ENCODE results near the gene DLG2.
"Not testable (repeated sequence)": the region's sequence is repeated elsewhere in the genome, so short reads cannot be mapped to it uniquely, and the experiment has no call there.

Gene DLG2

GRCh38 chr11:85431319-85431718 lies 195.8 kb downstream of the DLG2 start:
- FAIRE-seq, result no peak

- no peak for FAIRE-seq
These were observed 203.3 kb downstream of the DLG2 start for GRCh38 chr11:85423794-85424193.

- FAIRE-seq, result no peak
These were observed 203.8 kb downstream of the DLG2 start for GRCh38 chr11:85423316-85423715.

- FAIRE-seq, result no peak
These were observed 213.0 kb downstream of the DLG2 start for GRCh38 chr11:85414175-85414574.

DNA sequence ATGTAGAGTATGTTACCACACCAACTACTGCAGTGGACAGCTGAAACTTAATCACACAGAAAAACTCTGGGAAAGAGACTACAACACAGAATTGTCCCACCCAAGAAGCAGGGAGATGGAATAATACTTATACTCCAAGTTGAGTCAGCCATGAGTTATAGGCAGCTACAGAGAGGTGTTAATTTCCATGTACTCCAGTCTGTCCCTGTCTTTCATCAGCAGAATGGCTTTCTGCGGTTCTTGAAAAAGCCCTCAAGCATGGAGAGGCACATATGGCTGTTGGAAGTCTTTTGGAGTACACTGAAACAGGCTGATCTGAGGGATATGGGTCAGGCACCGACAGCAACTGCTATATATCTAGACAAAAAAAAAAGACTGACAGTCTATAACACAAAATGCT lies 219.5 kb downstream of the DLG2 start:
- no peak for FAIRE-seq

- FAIRE-seq, result no peak
These were observed 220.3 kb downstream of the DLG2 start for GRCh38 chr11:85406841-85407240.

DNA sequence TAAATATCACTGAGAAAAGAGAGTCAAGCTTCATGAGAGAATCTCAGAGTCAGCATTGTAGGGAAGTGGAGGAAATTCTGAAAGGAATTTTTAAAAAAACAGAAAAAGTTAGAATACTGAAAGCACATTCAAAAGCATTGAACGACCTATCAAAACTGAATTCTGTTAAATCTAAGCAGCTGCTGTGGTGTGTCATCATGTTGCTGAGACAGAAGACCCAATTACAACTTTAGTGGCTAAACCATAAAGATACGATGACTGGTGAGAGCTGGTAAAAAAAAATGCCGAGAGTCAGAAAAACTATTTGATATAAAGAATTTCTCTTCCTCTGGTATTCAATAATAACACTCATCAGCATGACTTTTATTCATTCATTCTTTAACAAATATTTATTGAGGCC lies 220.8 kb downstream of the DLG2 start:
- FAIRE-seq, result no peak

GRCh38 chr11:85395515-85396055 lies 231.6 kb downstream of the DLG2 start:
- not testable (repeated sequence) for FAIRE-seq

GRCh38 chr11:85394283-85394682 lies 232.9 kb downstream of the DLG2 start:
- no peak for FAIRE-seq

DNA sequence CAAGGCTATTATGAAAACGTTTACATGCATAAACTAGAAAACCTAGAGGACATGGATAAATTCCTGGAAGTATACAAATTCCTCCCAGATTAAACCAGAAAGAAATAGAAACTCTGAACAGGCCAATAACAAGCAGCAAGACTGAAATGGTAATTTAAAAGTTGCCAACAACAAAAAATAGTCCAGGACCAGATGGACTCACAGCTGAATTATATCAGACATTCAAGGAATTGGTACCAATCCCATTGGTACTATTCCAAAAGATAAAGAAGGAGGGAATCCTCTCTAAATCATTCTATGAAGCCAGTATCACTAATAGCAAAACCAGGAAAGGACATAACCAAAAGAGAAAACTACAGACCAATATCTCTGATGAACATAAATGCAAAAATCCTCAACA lies 236.0 kb downstream of the DLG2 start:
- no peak for FAIRE-seq

GRCh38 chr11:85385547-85385946 lies 241.6 kb downstream of the DLG2 start:
- FAIRE-seq, result no peak

DNA sequence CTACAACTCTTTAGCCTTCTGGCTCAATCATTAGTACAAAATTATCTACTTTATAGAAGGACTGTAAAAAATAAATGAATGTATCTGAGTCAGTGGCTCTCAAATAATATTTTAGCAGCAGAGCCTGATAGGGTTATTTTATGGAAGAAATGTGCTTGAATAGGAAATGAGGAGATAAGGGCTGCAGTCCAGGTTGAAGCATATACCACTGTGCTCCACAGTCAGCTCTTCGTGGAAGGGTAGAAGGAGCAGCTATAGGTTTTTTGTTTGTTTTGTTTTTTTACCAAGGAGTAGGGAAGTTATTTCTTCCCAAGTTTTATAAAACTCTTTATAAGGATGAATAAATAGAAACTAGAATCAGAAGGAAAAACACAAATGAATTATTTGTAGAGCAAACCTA lies 242.0 kb downstream of the DLG2 start:
- no peak for FAIRE-seq

GRCh38 chr11:85379066-85379465 lies 248.1 kb downstream of the DLG2 start:
- no peak for FAIRE-seq

- no peak for FAIRE-seq
These were observed 249.2 kb downstream of the DLG2 start for GRCh38 chr11:85377901-85378300.

- no peak for FAIRE-seq
These were observed 267.3 kb downstream of the DLG2 start for GRCh38 chr11:85359859-85360258.

DNA sequence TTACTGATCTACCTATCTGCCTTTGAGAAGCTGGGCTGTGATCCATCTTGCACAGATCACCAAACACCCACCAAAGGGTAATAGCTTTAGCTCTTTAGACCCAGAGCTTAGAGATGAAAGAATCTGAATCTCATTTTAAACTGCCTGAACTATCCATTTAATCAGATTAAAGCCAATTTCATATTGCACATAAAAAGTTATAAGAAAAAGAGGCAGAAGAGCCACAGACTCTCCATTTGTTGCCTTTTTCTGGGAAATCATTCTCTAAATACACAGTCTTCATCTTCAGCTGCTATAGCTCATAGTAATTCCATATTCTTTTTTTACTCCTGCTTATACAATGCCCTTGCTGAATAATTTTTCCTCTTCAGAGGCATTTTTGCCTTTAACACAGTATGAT lies 271.2 kb downstream of the DLG2 start:
- FAIRE-seq, result no peak

DNA sequence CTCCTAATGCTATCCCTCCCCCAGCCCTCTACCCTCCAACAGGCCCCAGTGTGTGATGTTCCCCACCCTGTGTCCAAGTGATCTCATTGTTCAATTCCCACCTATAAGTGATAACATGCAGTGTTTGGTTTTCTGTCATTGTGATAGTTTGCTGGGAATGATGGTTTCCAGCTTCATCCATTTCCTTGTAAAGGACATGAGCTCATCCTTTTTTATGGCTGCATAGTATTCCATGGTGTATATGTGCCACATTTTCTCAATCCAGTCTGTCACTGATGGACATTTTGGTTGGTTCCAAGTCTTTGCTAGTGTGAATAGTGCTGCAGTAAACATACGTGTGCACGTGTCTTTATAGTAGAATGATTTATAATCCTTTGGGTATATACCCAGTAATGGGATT lies 277.6 kb downstream of the DLG2 start:
- not testable (repeated sequence) for FAIRE-seq

GRCh38 chr11:85348945-85349344 lies 278.2 kb downstream of the DLG2 start:
- FAIRE-seq, result no peak

GRCh38 chr11:85347291-85347690 lies 279.9 kb downstream of the DLG2 start:
- no peak for FAIRE-seq

- no peak for FAIRE-seq
These were observed 280.7 kb downstream of the DLG2 start for GRCh38 chr11:85346484-85346883.

DNA sequence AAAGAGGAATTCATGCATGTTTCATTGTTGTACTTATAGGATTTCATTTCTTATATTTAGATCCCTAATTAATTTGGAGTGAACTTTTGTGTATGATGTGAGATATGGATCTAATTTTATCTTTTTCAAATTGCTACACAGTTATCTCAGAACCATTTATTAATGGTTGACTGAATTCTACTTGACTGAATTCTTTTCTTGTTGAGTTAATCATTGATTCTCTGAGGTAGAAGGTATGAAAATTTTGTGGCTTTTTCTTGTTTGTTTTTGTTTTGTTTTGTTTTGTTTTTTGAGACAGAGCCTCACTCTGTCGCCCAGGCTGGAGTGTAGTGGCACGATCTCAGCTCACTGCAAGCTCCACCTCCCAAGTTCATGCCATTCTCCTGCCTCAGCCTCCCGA lies 286.3 kb downstream of the DLG2 start:
- not testable (repeated sequence) for FAIRE-seq

- no peak for FAIRE-seq
These were observed 308.6 kb downstream of the DLG2 start for GRCh38 chr11:85318573-85318972.

DNA sequence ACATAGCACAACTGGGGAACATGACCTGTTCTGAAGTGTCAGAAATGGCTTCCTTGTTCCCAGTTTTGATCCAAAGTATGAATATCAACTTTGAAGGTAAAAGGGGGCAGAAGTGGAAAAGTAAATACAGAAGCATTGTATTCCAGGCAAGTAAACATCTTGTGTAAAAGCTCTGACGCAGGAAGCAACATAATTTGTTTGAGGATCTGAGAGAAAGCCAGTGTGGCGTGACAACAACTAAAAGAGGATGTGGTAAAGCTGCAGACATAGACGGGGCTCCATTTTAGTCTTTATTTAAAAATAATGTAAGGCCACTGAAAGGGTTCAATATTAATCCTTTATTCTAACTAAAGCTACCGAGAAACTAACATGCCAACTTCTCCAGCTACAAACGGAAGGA lies 310.2 kb downstream of the DLG2 start:
- FAIRE-seq, result no peak

DNA sequence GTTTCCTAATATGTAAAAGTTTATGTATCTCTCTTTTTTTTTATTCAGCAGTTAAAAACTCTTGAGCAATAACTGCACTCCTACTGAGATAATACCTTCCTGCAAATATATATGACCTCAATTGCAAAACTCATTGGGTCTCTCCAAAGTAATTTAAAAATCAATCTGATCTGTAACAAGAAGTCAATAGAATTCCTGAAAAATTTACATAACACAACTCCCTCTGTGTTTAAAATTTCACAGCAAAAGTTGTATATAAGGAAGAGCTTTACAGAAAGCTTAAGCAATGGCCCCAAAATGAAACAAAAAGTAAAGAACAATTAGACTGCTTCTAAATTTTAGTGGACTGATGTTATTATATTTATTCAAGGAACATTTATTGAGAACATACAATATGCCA lies 313.4 kb downstream of the DLG2 start:
- no peak for FAIRE-seq

DNA sequence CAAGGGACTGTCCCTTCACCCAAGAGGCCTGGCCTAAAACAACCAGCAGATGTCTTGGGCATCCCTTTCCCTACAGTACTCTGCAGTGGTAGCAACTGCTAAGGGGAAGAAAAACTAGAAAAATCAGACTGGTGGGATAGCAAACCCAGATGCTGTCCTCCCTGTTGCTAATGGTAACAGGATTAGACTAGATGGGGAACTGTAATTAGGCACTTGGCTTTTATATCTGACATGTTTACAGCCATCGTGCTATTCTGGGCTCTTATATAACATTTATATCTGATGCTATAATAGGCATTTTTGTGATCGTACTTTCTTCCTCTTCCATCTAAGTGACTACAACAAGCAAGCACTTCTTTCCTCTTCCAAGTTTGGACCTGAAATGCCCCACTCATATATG lies 316.7 kb downstream of the DLG2 start:
- no peak for FAIRE-seq

GRCh38 chr11:85307366-85307765 lies 319.8 kb downstream of the DLG2 start:
- no peak for FAIRE-seq
